GM21423 (cell line): ENCODE measurements around the gene SEZ6L.

Experiments
- ATAC-seq: cut with Tn5 transposase; IDR thresholded peaks from one replicate; pipeline ENCODE4 v1.9.1; 2021; ENCODE audit warnings: mild to moderate bottlenecking, moderate library complexity; ENCODE audit not compliant: unreplicated experiment

Gene SEZ6L

GRCh38 chr22:26416670-26417276 lies 247.5 kb downstream of the SEZ6L start:
- ATAC-seq, result no peak

GRCh38 chr22:26417406-26417805 lies 248.1 kb downstream of the SEZ6L start:
- ATAC-seq, result no peak

- no peak for ATAC-seq
Measured at GRCh38 chr22:26418620-26419019, 249.4 kb downstream of the SEZ6L start.

GRCh38 chr22:26426924-26427323 lies 257.7 kb downstream of the SEZ6L start:
- no peak for ATAC-seq

GRCh38 chr22:26428515-26429457 lies 259.5 kb downstream of the SEZ6L start, which contains the start of gene ASPHD2:
TSS of gene ASPHD2 (plus strand) at chr22:26429260. CDS start at chr22:26433616, 4,356 bp downstream.
- peak; percentile 68 for ATAC-seq

- no peak for ATAC-seq
Measured at GRCh38 chr22:26429458-26430286, 260.4 kb downstream of the SEZ6L start.

GRCh38 chr22:26430600-26430999 lies 261.3 kb downstream of the SEZ6L start:
- no peak for ATAC-seq

- no peak for ATAC-seq
Measured at GRCh38 chr22:26431261-26431995, 262.2 kb downstream of the SEZ6L start.

GRCh38 chr22:26432619-26433311 lies 263.5 kb downstream of the SEZ6L start:
- no peak for ATAC-seq
